ENCODE data around the gene PODNL1.
"Not testable (repeated sequence)": the region's sequence is repeated elsewhere in the genome, so short reads cannot be mapped to it uniquely, and the experiment has no call there.

The PODNL1 gene

GRCh38 chr19:13938301-13939064, at the start of gene PODNL1:
TSS of gene PODNL1 (minus strand) at chr19:13938417. CDS start at chr19:13938181, 236 bp downstream.
- no peak for DNase-seq

DNA sequence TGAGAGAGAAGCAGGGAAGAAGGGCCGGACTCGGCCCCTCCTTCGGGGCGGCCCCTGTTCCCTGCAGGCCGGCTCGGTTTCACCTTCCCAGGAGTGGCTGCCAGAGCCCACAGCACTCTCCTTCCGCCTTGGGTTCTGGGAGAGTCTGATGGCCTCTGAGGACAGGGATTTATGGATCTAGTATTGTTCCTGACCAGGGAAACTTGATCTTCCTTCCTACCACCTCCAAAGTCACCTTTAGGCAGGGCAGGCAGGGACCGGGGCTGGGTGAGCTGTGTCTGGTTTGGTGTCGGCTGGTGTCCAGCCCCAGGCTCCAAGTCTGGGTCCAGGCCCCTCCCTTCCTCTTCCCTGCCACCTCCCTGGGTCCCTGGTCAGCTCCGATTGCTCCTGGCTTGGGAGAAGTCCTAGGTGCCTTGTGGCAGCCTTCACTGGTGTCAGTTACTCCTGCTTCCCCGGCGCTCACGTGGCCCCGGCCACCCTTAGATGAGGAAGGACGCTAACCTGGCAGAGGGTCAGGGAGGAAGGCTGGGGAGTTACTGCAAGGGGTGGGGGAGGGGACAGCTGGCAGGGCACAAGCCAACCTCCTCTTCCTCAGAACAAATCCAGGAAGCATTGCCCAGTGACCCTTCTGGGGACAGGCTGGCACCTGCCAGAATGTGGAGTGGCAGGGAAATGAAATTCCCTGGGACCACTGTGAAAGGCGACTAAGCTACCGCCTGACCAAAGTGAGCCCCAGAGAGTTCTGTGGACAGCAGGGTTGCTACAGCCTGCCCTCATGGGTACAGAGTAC, 49.1 kb upstream of the PODNL1 start:
- no peak for DNase-seq

- DNase-seq: peak; percentile 38
Measured at GRCh38 chr19:13986348-13986904, 48.2 kb upstream of the PODNL1 start.

DNA sequence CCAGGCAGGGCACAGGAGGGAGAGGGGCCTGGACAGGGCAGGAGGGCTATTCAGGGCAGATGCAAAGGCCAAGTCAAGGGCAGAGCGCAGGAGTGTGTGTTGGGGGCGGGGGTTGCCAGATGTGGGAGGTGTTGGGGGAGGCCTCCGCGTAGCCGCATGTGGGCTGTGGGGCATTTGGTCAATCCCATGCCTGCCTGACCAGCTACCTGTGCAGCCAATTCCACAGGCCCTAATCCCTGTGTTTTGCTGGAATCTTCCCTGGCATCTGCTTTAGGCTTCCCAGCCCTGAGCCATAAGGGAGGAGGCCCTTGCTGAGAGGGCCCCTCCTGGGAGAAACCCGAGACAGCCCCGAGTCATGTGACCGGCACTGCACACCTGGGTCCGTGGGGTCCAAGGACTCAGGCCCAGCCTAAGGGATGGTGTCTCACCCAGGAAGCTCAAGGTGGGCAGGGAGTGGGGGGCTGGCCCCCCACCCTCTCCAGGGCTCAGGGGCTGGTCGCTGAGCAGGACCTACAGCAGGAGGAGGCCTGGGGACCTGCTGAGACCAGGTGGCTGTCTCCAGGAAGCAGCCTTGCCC, 47.6 kb upstream of the PODNL1 start:
- peak; percentile 38 for DNase-seq

GRCh38 chr19:13984875-13985741, 46.9 kb upstream of the PODNL1 start:
- no peak for DNase-seq

GRCh38 chr19:13984186-13984585, 46.0 kb upstream of the PODNL1 start:
- peak; percentile 41 for DNase-seq

DNA sequence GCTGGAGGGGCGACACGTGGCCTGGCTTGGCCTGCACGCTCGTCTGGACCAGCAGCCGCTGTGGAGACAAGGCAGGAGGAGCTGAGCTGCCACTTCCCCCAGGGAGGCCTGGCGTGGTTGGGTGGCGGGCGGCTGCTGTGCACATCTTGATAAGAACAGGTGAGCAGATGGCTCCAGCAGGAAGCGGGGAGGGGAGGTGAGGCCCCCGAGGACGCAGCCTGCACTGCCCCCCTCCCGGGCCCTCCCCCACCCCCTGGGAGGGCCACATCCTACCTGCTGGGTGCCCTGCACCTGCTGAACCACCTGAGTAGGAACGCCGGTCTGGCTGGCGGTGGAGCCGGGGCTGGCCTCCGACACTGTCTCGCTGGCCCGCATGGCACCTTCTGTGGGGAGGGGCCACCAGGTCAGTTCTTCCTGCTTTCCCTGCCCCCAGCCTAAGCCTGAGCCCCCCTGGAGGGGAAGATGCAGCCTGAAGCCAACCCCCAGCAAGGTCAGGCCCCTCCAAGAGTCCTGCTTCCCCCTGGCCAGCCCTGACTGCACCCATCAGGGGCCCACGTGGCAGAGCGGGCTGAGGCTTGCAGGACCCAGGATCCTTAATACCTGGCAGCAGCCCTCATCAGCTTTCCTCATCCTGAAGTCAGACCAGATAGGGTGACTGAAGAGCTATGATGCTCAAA, 45.1 kb upstream of the PODNL1 start:
- peak; percentile 99 for DNase-seq

GRCh38 chr19:13982773-13983172, 44.6 kb upstream of the PODNL1 start:
- DNase-seq: no peak

- DNase-seq: no peak
Measured at GRCh38 chr19:13981988-13982501, 43.8 kb upstream of the PODNL1 start.

- DNase-seq: no peak
Measured at GRCh38 chr19:13981467-13981866, 43.2 kb upstream of the PODNL1 start.

DNA sequence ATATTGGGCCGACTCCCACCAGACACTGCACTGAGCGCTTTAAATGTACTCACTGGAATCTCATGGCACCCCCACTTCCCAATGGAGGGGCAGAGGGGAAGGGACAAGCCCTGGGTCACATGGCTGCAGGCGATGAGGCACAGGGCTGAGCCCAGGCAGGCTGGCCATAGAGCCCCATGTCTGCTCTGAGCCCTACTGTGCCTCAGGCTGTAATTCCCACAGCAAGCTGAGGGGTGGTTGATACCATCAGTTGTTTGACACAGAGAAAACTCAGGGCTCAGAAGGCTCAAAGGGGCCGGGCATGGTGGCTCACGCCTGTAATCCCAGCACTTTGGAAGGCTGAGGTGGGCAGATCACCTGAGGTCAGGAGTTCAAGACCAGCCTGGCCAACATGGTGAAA, 42.8 kb upstream of the PODNL1 start:
- DNase-seq: no peak

DNA sequence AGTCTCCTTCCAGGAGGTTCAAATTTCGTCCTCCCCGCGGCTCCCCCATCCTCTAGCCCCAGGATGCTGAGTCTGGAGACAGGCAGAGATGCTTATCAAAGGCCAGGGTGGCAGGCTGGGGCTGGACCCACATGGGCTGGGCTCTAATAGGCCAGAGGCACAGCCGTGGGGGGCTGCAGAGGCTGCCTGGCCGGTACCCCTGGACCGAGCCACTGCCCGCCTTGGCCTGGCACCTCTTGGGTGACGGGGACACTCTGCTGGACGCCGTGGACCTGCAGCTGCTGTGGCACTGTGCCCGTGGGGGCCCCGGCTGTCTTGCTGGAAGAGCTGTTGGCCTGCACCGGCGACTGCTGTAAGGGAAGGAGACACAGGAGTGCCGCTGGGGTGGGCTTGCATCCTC, 42.1 kb upstream of the PODNL1 start:
- no peak for DNase-seq

DNA sequence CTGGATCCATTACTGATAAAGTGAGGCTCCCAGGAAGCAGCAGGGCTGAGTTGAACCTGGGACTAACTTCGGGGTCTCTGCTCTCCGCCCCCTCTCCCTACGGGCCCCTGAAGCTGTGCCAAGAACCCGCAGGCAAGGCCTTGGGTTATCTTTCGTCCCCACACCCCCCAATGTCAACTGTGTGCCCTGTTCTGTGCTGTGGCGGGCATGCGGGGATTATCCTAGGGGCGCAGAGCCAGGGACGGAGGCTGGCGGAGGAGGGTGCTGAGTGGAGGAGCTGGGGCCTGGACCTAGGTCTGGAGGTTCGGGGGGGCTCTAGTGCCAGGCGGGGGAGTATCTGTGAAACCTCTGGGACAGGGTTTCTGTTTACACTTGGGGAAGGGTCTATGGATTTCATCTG, 41.5 kb upstream of the PODNL1 start:
- DNase-seq: no peak

DNA sequence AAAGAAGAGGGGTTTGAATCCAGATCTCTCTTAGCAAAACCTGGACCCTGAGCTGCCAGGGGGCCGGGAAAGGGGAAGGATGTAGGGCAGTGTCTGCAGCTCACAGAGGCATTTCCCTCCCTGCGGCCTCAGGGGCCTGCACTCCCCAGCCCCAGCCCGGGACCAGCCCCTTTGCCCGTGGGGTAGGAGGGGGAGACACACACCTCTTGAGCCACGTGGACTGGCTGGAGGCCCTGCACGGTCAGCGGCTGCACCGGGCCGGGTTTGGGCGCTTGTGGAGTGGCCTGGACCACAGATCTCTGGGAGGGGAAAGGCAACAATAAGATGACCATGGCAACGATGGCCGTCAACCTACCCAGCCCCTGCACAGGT, 41.0 kb upstream of the PODNL1 start:
- peak; percentile 72 for DNase-seq

- DNase-seq: peak; percentile 95
Measured at GRCh38 chr19:13978351-13979243, 40.4 kb upstream of the PODNL1 start.

DNA sequence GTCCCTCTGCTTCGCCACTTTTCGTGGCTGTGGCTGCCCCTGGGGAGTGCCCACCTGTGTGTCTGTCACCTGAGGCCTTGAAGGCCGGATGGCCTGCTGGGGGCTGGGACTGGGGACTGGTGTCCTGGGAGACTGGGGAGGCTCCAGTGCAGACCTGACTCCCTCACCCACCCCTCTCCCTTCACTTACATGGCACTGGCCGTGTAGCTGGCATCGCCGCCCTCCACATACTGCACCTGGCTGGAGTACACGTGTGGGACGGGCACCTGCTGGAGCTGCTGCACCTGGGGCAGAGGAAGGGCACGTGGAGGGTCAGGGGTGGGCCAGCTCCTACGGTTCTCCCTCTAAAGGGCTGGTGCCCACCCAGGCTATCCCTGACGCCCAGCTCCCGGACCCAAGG, 39.6 kb upstream of the PODNL1 start:
- no peak for DNase-seq

GRCh38 chr19:13976446-13976845, 38.2 kb upstream of the PODNL1 start:
- DNase-seq: no peak

GRCh38 chr19:13975870-13976269, 37.7 kb upstream of the PODNL1 start:
- no peak for DNase-seq

- DNase-seq: peak; percentile 38
Measured at GRCh38 chr19:13974073-13974472, 35.9 kb upstream of the PODNL1 start.

DNA sequence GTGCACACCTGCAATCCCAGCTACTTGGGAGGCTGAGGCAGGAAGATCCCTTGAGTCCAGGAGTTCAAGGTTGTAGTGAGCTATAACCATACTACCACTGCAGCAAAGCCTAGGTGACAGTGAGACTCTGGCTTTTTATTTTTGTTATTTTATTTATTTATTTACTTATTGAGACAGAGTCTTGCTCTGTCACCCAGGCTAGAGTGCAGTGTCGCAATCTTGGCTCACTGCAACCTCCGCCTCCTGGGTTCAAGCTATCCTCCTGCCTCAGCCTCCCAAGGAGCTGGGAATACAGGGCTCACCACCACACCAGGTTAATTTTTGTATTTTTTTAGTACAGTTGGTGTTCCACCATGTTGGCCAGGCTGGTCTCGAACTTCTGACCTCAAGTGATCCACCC, 35.3 kb upstream of the PODNL1 start:
- DNase-seq: not testable (repeated sequence)

Measured in NCI-H146 (cell line).